Measurements from ENCODE around the gene WWC1.

DNA sequence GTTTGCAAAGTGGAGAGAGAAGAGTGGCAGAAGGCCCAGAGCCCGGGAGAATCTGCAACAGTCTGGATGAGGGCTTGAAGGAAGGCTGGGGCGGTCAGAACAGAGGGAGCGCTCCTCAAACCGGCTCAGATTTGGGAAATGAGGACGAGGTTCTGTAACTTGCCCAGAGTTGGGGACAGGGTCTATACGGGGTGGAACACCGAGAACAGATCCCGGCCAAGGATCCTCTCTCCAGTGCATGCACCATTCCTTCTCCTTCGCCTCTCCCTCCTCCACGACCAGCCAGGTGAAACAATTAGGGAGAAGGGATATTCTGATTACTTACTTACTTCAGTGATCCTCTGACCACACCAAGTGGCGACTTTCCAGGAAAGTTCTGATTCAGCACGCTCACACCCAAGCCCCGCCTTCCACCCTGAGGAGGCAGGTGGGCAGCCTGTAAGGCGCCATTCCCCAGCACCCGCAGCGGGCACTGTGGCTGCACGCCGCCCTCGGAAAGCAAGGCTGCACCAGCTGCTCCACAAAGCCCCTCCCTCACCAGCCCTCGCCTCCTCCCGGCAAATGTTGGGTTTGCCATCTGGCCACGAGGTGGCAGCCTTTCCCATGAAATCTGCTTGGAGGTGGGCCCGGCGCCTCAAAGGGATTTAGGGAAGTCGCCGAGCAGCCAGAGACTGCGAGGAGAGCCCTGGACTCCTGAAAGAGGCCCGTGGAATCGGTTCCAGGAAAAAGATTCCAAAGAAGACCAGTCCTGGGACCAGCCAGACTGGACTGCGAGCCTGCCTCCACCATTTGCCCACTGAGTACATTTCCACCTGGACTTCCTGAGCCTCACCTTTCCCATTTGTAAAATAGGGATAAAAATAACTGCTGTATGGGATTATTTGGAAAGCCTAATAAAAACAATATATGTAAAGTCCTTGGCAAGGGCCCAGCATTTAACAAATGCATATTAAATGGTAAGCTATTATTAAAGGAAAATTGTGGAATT lies 22.2 kb upstream of the WWC1 start:
- TF ChIP-seq, protein P1, sequence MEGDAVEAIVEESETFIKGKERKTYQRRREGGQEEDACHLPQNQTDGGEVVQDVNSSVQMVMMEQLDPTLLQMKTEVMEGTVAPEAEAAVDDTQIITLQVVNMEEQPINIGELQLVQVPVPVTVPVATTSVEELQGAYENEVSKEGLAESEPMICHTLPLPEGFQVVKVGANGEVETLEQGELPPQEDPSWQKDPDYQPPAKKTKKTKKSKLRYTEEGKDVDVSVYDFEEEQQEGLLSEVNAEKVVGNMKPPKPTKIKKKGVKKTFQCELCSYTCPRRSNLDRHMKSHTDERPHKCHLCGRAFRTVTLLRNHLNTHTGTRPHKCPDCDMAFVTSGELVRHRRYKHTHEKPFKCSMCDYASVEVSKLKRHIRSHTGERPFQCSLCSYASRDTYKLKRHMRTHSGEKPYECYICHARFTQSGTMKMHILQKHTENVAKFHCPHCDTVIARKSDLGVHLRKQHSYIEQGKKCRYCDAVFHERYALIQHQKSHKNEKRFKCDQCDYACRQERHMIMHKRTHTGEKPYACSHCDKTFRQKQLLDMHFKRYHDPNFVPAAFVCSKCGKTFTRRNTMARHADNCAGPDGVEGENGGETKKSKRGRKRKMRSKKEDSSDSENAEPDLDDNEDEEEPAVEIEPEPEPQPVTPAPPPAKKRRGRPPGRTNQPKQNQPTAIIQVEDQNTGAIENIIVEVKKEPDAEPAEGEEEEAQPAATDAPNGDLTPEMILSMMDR (IDR thresholded peaks at IDR 0.05): peak; percentile 74 to 89 (median 80)
- TF ChIP-seq POLR2A (IDR thresholded peaks at IDR 0.05) (no peak), POLR2AphosphoS5 (IDR thresholded peaks at IDR 0.05; ENCODE audit: insufficient read depth in 1 of 2, low read depth in 1 of 2) (peak in 1 of 2 donors; percentile 47)

All from vagina (tissue), 2 donors.